ENCODE results near the gene NT5C2. TPM values are rescaled to one million over a fixed set of nuclear protein-coding genes. Genes with fewer than 3 reads are reported as not detected.

NT5C2 gene
- total and polyA plus RNA-seq, 2 of the 8 experiments (the other 6 are each of a cell fraction or from before 2014, with no cell fraction given), result 35.2 to 106 TPM

DNA sequence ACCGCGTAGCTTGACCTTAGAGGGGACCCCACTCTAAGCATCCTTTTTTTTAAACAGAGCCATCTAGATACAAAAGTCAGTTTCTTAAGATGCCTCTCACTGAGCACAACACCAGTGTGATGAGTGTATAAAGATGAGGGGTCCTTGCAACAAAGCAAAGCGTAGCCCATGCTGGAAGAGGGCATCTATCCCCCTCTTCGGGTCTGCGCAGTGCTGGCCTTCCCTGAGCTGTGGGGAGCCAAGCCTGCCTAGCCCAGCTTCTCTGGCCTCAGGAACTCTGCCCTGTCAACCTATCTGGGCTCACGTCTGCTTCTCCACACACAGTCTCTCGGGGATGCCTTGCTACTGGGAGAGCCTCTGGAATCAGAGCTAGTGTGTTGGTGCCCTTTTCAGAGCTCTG, 114.0 kb downstream of the NT5C2 start:
- Histone ChIP-seq H2AFZ (ENCODE audit: low read length) (no peak overlapping the region), H2BK15ac (ENCODE audit: low read length) (no peak overlapping the region), H4K91ac (replicated peaks; ENCODE audit: insufficient read length, low read length) (no peak overlapping the region), H3K4me1 (replicated peaks in 1 of 4; ENCODE audit: control insufficient read depth in 3 of 4, insufficient read depth in 4 of 4, low read length in 3 of 4) (no peaks in the 10 kb centered on the region), H3K23me2 (ENCODE audit: low read depth, low read length) (no peaks in the 10 kb centered on the region), H3K23ac (ENCODE audit: insufficient read length) (no peak overlapping the region), H2BK120ac (replicated peaks; ENCODE audit: low read depth, low read length) (no peak overlapping the region), H3K4me3 (ENCODE audit: extremely low read depth in 1 of 4, insufficient read depth in 2 of 4, low read depth in 3 of 4, low read length in 4 of 4) (no peak overlapping the region), H2BK5ac (ENCODE audit: low read depth, low read length) (no peak overlapping the region), H2AK5ac (ENCODE audit: low read depth, low read length) (no peak overlapping the region), H2BK20ac (ENCODE audit: low read length) (no peak overlapping the region), H3K27me3 (replicated peaks in 1 of 4; ENCODE audit: control insufficient read depth in 3 of 4, extremely low read depth in 1 of 4, insufficient read depth in 3 of 4, low read length in 3 of 4) (no peaks in the 10 kb centered on the region), H4K20me1 (replicated peaks in 1 of 2; ENCODE audit: control insufficient read depth in 1 of 2, insufficient read depth in 2 of 2, low read length in 2 of 2) (no peaks in the 10 kb centered on the region), H3K14ac (ENCODE audit: insufficient read length) (no peak overlapping the region), H4K8ac (ENCODE audit: extremely low read depth, insufficient read depth, low read length) (no peak overlapping the region), H3K4me2 (ENCODE audit: insufficient read depth in 1 of 2, low read depth in 2 of 2, low read length in 2 of 2) (no peak overlapping the region), H3K56ac (replicated peaks; ENCODE audit: insufficient read length, low read depth, low read length) (no peak overlapping the region), H3K79me2 (ENCODE audit: control insufficient read depth in 1 of 2, insufficient read depth in 2 of 2, low read length in 2 of 2) (no peaks in the 10 kb centered on the region), H3K4ac (replicated peaks; ENCODE audit: insufficient read length, low read depth, low read length) (no peak overlapping the region), H3K18ac (ENCODE audit: extremely low read depth, low read length) (no peak overlapping the region), H4K5ac (ENCODE audit: insufficient read length, low read depth, low read length) (no peak overlapping the region), H3K27ac (ENCODE audit: low read depth, low read length) (no peak overlapping the region), H3K36me3 (ENCODE audit: control insufficient read depth in 2 of 4, insufficient read depth in 4 of 4, low read length in 3 of 4) (peaks cover 0 to 6% (median 0%) of the 10 kb centered on the region in 4 experiments; a peak in 2 of 8 replicates), H2BK12ac (ENCODE audit: low read depth, low read length) (no peak overlapping the region), H3K9ac (replicated peaks in 1 of 4; ENCODE audit: extremely low read depth in 1 of 4, low read depth in 3 of 4, low read length in 3 of 4) (no peak overlapping the region), H3K9me3 (ENCODE audit: insufficient read depth in 2 of 2, low read depth in 1 of 2, low read length in 1 of 2) (no peaks in the 10 kb centered on the region), H3K79me1 (ENCODE audit: low read depth, low read length) (no peaks in the 10 kb centered on the region)
- DNase-seq (ENCODE audit: low read depth in 1 of 2, low spot score in 2 of 2), result no peak
- ChIA-PET CTCF (ENCODE audit: partially characterized antibody) (interaction anchor here (0.8 to 3.4 kb wide), 10 partner anchors 9 to 247 kb away, joined by 3 to 13 read pairs (median 4); no protein-coding TSS in a partner anchor), POLR2A (ENCODE audit: partially characterized antibody) (no interaction called here)
- FAIRE-seq, result no peak
- TF ChIP-seq, protein P1, sequence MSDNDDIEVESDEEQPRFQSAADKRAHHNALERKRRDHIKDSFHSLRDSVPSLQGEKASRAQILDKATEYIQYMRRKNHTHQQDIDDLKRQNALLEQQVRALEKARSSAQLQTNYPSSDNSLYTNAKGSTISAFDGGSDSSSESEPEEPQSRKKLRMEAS (IDR thresholded peaks at IDR 0.05), result no peak
- no peak for TF ChIP-seq SP1 (IDR thresholded peaks at IDR 0.05; ENCODE audit: low read depth, low read length)
- no peak for TF ChIP-seq SUZ12 (IDR thresholded peaks at IDR 0.05; ENCODE audit: low read length)
- 93% methylated on average over 7 of the region's 7 CpGs; no CpG with 5 or more reads in 1 of the 2 experiments for WGBS, 2 experiments (ENCODE audit: extremely low coverage in 1 of 2, insufficient coverage in 1 of 2, insufficient read length in 1 of 2, insufficient replicate concordance in 2 of 2, low coverage in 1 of 2, low lambda C conversion rate in 2 of 2, missing lambda C conversion rate in 1 of 2)
